Tibial nerve (tissue), 4 donors: ENCODE results near the gene ERBB4.

Source experiments
- EP300 ChIP-seq, 2 donors: sonication (generic); formaldehyde crosslinking; IDR thresholded peaks; one replicate each; pipeline ENCODE4 v1.6.1; 2017; ENCODE audit warnings: antibody characterized with exemption in 2 of 2, mild to moderate bottlenecking in 1 of 2
- TF ChIP-seq, protein P1 (sequence below), 5 experiments: fragments of 200-600 bp in 3 of 5; fragments of 450-650 bp in 2 of 5; sonication (generic) in 3 of 5; IDR thresholded peaks; one replicate each; pipeline ENCODE4 v1.5.1; 2016 to 2019; ENCODE audit warnings: antibody characterized with exemption in 5 of 5, mild to moderate bottlenecking in 3 of 5, moderate library complexity in 2 of 5

GRCh38 chr2:211930331-211930730 is 608.3 kb downstream of the ERBB4 start:
- TF ChIP-seq, protein P1, sequence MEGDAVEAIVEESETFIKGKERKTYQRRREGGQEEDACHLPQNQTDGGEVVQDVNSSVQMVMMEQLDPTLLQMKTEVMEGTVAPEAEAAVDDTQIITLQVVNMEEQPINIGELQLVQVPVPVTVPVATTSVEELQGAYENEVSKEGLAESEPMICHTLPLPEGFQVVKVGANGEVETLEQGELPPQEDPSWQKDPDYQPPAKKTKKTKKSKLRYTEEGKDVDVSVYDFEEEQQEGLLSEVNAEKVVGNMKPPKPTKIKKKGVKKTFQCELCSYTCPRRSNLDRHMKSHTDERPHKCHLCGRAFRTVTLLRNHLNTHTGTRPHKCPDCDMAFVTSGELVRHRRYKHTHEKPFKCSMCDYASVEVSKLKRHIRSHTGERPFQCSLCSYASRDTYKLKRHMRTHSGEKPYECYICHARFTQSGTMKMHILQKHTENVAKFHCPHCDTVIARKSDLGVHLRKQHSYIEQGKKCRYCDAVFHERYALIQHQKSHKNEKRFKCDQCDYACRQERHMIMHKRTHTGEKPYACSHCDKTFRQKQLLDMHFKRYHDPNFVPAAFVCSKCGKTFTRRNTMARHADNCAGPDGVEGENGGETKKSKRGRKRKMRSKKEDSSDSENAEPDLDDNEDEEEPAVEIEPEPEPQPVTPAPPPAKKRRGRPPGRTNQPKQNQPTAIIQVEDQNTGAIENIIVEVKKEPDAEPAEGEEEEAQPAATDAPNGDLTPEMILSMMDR (IDR thresholded peaks at IDR 0.05): no peak
- TF ChIP-seq EP300 (IDR thresholded peaks at IDR 0.05): no peak
